HG02970 (cell line): ENCODE measurements around the gene GALNT17.
"Not testable (repeated sequence)": the region's sequence is repeated elsewhere in the genome, so short reads cannot be mapped to it uniquely, and the experiment has no call there.

Source experiments
- ATAC-seq: cut with Tn5 transposase; IDR thresholded peaks from one replicate; pipeline ENCODE4 v1.9.1; 2021; ENCODE audit warnings: mild to moderate bottlenecking, moderate library complexity, moderate number of reproducible peaks; ENCODE audit not compliant: unreplicated experiment, low FRiP score

GALNT17 gene

GRCh38 chr7:71707041-71707440, 575.1 kb downstream of the GALNT17 start:
- no peak for ATAC-seq

GRCh38 chr7:71708710-71709109, 576.8 kb downstream of the GALNT17 start:
- ATAC-seq, result no peak

GRCh38 chr7:71710442-71710841, 578.5 kb downstream of the GALNT17 start:
- ATAC-seq, result no peak

- ATAC-seq, result no peak
Measured at GRCh38 chr7:71712653-71713180, 580.8 kb downstream of the GALNT17 start.

- ATAC-seq, result no peak
Measured at GRCh38 chr7:71716690-71717089, 584.7 kb downstream of the GALNT17 start.

- no peak for ATAC-seq
Measured at GRCh38 chr7:71718563-71718962, 586.6 kb downstream of the GALNT17 start.

- no peak for ATAC-seq
Measured at GRCh38 chr7:71721742-71722141, 589.8 kb downstream of the GALNT17 start.

- no peak for ATAC-seq
Measured at GRCh38 chr7:71723859-71724258, 591.9 kb downstream of the GALNT17 start.

- ATAC-seq, result no peak
Measured at GRCh38 chr7:71727347-71727746, 595.4 kb downstream of the GALNT17 start.

- no peak for ATAC-seq
Measured at GRCh38 chr7:71731740-71732139, 599.8 kb downstream of the GALNT17 start.

- ATAC-seq, result no peak
Measured at GRCh38 chr7:71733107-71733870, 601.3 kb downstream of the GALNT17 start.

- no peak for ATAC-seq
Measured at GRCh38 chr7:71735961-71736556, 604.1 kb downstream of the GALNT17 start.

GRCh38 chr7:71737931-71738540, 606.1 kb downstream of the GALNT17 start:
- not testable (repeated sequence) for ATAC-seq

GRCh38 chr7:71739520-71740173, 607.7 kb downstream of the GALNT17 start:
- ATAC-seq, result no peak

- ATAC-seq, result no peak
Measured at GRCh38 chr7:71740174-71740560, 608.2 kb downstream of the GALNT17 start.

GRCh38 chr7:71746006-71746405, 614.1 kb downstream of the GALNT17 start:
- ATAC-seq, result no peak

GRCh38 chr7:71750290-71750689, 618.3 kb downstream of the GALNT17 start:
- no peak for ATAC-seq

GRCh38 chr7:71752171-71752935, 620.4 kb downstream of the GALNT17 start:
- no peak for ATAC-seq

GRCh38 chr7:71753236-71753635, 621.3 kb downstream of the GALNT17 start:
- no peak for ATAC-seq

- no peak for ATAC-seq
Measured at GRCh38 chr7:71753956-71754664, 622.2 kb downstream of the GALNT17 start.
